Measurements from ENCODE around the gene MAP1LC3A. TPM values are rescaled to one million over a fixed set of nuclear protein-coding genes. Genes with fewer than 3 reads are reported as not detected.

Gene MAP1LC3A
- total RNA-seq, 1 experiment from 2014 or later, result not detected

DNA sequence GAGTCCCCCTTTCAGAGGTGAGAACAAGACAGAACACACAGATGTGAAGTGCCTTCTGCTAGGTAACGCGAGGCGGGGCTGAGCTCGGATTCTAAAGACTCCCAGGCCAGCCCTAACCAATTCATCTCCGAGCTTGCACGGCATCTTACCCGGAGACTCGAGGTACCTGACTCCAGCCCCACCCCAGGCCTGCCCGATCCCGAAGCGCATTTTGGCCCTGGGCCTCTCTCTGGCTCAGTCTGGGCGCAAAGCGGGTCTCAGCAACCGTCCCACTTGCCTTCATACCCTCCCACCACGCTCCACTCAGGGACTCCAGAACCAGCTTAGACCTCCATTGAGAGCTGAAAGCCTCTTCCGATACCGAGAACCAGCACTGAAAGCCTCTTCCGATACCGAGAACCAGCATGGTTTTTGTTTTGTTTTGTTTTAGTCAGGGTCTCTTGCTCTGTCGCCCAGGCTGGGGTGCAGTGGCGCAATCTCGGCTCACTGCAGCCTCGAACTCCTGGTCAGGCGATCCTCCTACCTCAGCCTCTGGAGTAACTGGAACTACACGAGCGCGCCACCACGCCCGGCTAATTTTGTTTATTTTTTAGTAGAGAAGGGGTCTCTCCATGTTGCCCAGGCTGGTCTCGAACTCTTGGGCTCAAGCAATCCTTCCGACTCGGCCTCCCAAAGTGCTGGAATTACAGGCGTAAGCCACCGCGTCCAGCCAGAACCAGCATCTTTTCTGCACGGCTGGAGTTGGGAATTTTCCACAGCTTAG is 42.9 kb upstream of the MAP1LC3A start:
- Histone ChIP-seq H4K20me1 (ENCODE audit: insufficient read depth) (no peaks in the 10 kb centered on the region), H3K9me2 (ENCODE audit: insufficient read depth) (no peaks in the 10 kb centered on the region), H3K36me3 (ENCODE audit: control insufficient read depth in 1 of 2, insufficient read depth in 2 of 2, low read length in 2 of 2) (peaks cover 2 to 5% of the 10 kb centered on the region in 2 experiments; a peak in 2 of 4 replicates), H3K4me3 (replicated peaks in 1 of 2; ENCODE audit: low read depth in 1 of 2, low read length in 2 of 2) (peak overlapping the region; percentile 72 to 87), H3K4me1 (ENCODE audit: control insufficient read depth in 1 of 2, insufficient read depth in 2 of 2, low read length in 2 of 2) (peaks cover 4 to 7% of the 10 kb centered on the region in 2 experiments; a peak in 3 of 4 replicates), H3K9ac (ENCODE audit: low read length) (peak overlapping the region; percentile 74), H3K27ac (ENCODE audit: low read depth, low read length) (peak overlapping the region; percentile 79), H2AFZ (ENCODE audit: low read depth, low read length, poor library complexity, severe bottlenecking) (no peak overlapping the region), H3K4me2 (ENCODE audit: low read length) (peak overlapping the region; percentile 76), H3K79me2 (ENCODE audit: insufficient read depth, low read length) (peaks cover 43% of the 10 kb centered on the region), H3K9me3 (ENCODE audit: control insufficient read depth in 1 of 2, insufficient read depth in 1 of 2, low read depth in 1 of 2, low read length in 2 of 2) (no peaks in the 10 kb centered on the region), H3K27me3 (ENCODE audit: insufficient read depth, low read length) (no peaks in the 10 kb centered on the region)
- ATAC-seq, result no peak
- ChIA-PET CTCF (interaction anchor here (0.8 to 2.2 kb wide), 4 partner anchors 10 to 254 kb away, joined by 3 to 21 read pairs (median 6); no protein-coding TSS in a partner anchor), RAD21 (ENCODE audit: low non-redundant PET in 1 of 2, low total read pairs in 2 of 2, uncharacterized antibody in 2 of 2, unreplicated experiment in 2 of 2) (interaction anchor here in 1 of 2 experiments (1.1 to 3.2 kb wide), 2 partner anchors 43 to 203 kb away, joined by 3 to 20 read pairs; no protein-coding TSS in a partner anchor), POLR2A (interaction anchor here (1.0 to 1.8 kb wide), 5 partner anchors 10 to 213 kb away, joined by 3 to 7 read pairs (median 4); partner anchors contain the start of gene AHCY)
- intact Hi-C loops (cut with micrococcal nuclease), result no loop called here
- DNase-seq (ENCODE audit: low read depth, low spot score), result no peak
- TSS peak; percentile 52 for BruUV-seq (replicated peaks)
- TF ChIP-seq POLR2AphosphoS5 (IDR thresholded peaks at IDR 0.05; ENCODE audit: low read depth, low read length) (no peak), FOSL1 (IDR thresholded peaks at IDR 0.05; ENCODE audit: low read depth) (no peak), YY1 (IDR thresholded peaks at IDR 0.05; ENCODE audit: extremely low read depth, insufficient replicate concordance, low read depth, low read length) (no peak), EZH2phosphoT487 (IDR thresholded peaks at IDR 0.05; ENCODE audit: borderline replicate concordance) (no peak), EZH2 (IDR thresholded peaks at IDR 0.05) (no peak), ELF1 (IDR thresholded peaks at IDR 0.05; ENCODE audit: borderline replicate concordance, low read depth) (no peak), EGR1 (IDR thresholded peaks at IDR 0.05; ENCODE audit: low read depth) (no peak), JUND (IDR thresholded peaks at IDR 0.05) (no peak), POLR2A (IDR thresholded peaks at IDR 0.05; ENCODE audit: borderline replicate concordance, extremely low read depth, insufficient read depth, insufficient read length) (no peak), CBX3 (IDR thresholded peaks at IDR 0.05; ENCODE audit: low read depth) (no peak), SIN3A (IDR thresholded peaks at IDR 0.05; ENCODE audit: low read depth) (no peak), SP1 (IDR thresholded peaks at IDR 0.05; ENCODE audit: low read depth) (no peak), TCF7L2 (IDR thresholded peaks at IDR 0.05; ENCODE audit: borderline replicate concordance, extremely low read depth, insufficient read depth, insufficient read length) (no peak), ZNF274 (IDR thresholded peaks at IDR 0.05; ENCODE audit: low read depth, low read length) (no peak), RAD21 (IDR thresholded peaks at IDR 0.05; ENCODE audit: low read depth) (no peak)
- TF ChIP-seq, protein P1, sequence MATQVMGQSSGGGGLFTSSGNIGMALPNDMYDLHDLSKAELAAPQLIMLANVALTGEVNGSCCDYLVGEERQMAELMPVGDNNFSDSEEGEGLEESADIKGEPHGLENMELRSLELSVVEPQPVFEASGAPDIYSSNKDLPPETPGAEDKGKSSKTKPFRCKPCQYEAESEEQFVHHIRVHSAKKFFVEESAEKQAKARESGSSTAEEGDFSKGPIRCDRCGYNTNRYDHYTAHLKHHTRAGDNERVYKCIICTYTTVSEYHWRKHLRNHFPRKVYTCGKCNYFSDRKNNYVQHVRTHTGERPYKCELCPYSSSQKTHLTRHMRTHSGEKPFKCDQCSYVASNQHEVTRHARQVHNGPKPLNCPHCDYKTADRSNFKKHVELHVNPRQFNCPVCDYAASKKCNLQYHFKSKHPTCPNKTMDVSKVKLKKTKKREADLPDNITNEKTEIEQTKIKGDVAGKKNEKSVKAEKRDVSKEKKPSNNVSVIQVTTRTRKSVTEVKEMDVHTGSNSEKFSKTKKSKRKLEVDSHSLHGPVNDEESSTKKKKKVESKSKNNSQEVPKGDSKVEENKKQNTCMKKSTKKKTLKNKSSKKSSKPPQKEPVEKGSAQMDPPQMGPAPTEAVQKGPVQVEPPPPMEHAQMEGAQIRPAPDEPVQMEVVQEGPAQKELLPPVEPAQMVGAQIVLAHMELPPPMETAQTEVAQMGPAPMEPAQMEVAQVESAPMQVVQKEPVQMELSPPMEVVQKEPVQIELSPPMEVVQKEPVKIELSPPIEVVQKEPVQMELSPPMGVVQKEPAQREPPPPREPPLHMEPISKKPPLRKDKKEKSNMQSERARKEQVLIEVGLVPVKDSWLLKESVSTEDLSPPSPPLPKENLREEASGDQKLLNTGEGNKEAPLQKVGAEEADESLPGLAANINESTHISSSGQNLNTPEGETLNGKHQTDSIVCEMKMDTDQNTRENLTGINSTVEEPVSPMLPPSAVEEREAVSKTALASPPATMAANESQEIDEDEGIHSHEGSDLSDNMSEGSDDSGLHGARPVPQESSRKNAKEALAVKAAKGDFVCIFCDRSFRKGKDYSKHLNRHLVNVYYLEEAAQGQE (IDR thresholded peaks at IDR 0.05; ENCODE audit: low read depth), result no peak
- TF ChIP-seq, protein P2, sequence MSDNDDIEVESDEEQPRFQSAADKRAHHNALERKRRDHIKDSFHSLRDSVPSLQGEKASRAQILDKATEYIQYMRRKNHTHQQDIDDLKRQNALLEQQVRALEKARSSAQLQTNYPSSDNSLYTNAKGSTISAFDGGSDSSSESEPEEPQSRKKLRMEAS (IDR thresholded peaks at IDR 0.05), result no peak
- TF ChIP-seq, protein P3, sequence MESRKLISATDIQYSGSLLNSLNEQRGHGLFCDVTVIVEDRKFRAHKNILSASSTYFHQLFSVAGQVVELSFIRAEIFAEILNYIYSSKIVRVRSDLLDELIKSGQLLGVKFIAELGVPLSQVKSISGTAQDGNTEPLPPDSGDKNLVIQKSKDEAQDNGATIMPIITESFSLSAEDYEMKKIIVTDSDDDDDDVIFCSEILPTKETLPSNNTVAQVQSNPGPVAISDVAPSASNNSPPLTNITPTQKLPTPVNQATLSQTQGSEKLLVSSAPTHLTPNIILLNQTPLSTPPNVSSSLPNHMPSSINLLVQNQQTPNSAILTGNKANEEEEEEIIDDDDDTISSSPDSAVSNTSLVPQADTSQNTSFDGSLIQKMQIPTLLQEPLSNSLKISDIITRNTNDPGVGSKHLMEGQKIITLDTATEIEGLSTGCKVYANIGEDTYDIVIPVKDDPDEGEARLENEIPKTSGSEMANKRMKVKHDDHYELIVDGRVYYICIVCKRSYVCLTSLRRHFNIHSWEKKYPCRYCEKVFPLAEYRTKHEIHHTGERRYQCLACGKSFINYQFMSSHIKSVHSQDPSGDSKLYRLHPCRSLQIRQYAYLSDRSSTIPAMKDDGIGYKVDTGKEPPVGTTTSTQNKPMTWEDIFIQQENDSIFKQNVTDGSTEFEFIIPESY (IDR thresholded peaks at IDR 0.05; ENCODE audit: extremely low read depth, insufficient replicate concordance, low read length), result no peak
- TF ChIP-seq, protein P4, sequence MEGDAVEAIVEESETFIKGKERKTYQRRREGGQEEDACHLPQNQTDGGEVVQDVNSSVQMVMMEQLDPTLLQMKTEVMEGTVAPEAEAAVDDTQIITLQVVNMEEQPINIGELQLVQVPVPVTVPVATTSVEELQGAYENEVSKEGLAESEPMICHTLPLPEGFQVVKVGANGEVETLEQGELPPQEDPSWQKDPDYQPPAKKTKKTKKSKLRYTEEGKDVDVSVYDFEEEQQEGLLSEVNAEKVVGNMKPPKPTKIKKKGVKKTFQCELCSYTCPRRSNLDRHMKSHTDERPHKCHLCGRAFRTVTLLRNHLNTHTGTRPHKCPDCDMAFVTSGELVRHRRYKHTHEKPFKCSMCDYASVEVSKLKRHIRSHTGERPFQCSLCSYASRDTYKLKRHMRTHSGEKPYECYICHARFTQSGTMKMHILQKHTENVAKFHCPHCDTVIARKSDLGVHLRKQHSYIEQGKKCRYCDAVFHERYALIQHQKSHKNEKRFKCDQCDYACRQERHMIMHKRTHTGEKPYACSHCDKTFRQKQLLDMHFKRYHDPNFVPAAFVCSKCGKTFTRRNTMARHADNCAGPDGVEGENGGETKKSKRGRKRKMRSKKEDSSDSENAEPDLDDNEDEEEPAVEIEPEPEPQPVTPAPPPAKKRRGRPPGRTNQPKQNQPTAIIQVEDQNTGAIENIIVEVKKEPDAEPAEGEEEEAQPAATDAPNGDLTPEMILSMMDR (IDR thresholded peaks at IDR 0.05 in 2 of 3, conservative IDR thresholded peaks at IDR 0.05 in 1 of 3; ENCODE audit: borderline replicate concordance in 1 of 3, insufficient read depth in 1 of 3, low read depth in 2 of 3, low read length in 2 of 3), result no peak
